CD14-positive monocyte (primary cell): Measurements from ENCODE around the gene METTL24. TPM values are rescaled to one million over a fixed set of nuclear protein-coding genes. Genes with fewer than 3 reads are reported as not detected.

Source experiments
- DNase-seq, 3 donors: peaks; one replicate each; pipeline ENCODE4 v3.0.0-alpha.2; 2011 to 2022
- H2AFZ ChIP-seq: 2 replicates; pipeline ENCODE4 v1.6.0; 2012; ENCODE audit warnings: mild to moderate bottlenecking, low read depth, low read length, inconsistent platforms; ENCODE audit not compliant: insufficient read depth, poor library complexity, severe bottlenecking
- H3K27ac ChIP-seq, 2 donors: 1 replicate in 1 of 2; 2 replicates in 1 of 2; pipeline ENCODE4 v1.5.1; 2012 to 2013; ENCODE audit warnings: low read length in 2 of 2, control low read depth in 1 of 2, inconsistent platforms in 1 of 2, low read depth in 1 of 2, mild to moderate bottlenecking in 1 of 2
- H3K27me3 ChIP-seq, 2 donors: one replicate each; pipeline versions ENCODE4 v1.6.0 to v1.6.1; 2011 to 2013; ENCODE audit warnings: low read length in 2 of 2; ENCODE audit not compliant: control insufficient read depth in 2 of 2, insufficient read depth in 2 of 2
- H3K36me3 ChIP-seq, 2 donors: replicated peaks in 1 of 2; 1 replicate in 1 of 2; 2 replicates in 1 of 2; pipeline versions ENCODE4 v1.5.1 to v1.6.1; 2012 to 2013; ENCODE audit warnings: low read length in 2 of 2, control low read depth in 1 of 2, inconsistent platforms in 1 of 2, mild to moderate bottlenecking in 1 of 2; ENCODE audit not compliant: insufficient read depth in 2 of 2, control insufficient read depth in 1 of 2
- H3K4me1 ChIP-seq, 2 donors: 1 replicate in 1 of 2; 2 replicates in 1 of 2; pipeline versions ENCODE4 v1.5.1 to v1.6.1; 2012 to 2013; ENCODE audit warnings: low read length in 2 of 2, control low read depth in 1 of 2, inconsistent platforms in 1 of 2, mild to moderate bottlenecking in 1 of 2, moderate library complexity in 1 of 2; ENCODE audit not compliant: insufficient read depth in 2 of 2, control insufficient read depth in 1 of 2
- H3K4me2 ChIP-seq: replicated peaks from 2 replicates; pipeline ENCODE3; 2012; ENCODE audit warnings: low read length, moderate library complexity, mild to moderate bottlenecking; ENCODE audit not compliant: poor library complexity, severe bottlenecking; ENCODE audit errors: extremely low read depth
- H3K4me3 ChIP-seq, 3 experiments: fragments of 200-600 bp in 1 of 3; sonication (generic) in 1 of 3; replicated peaks in 1 of 3; 1 replicate in 2 of 3; 2 replicates in 1 of 3; pipeline ENCODE4 v1.5.1; 2011 to 2013; ENCODE audit warnings: low read length in 3 of 3, mild to moderate bottlenecking in 3 of 3, control low read depth in 2 of 3, low read depth in 2 of 3, inconsistent platforms in 1 of 3, moderate library complexity in 1 of 3
- H3K79me2 ChIP-seq: 2 replicates; pipeline ENCODE4 v1.6.0; 2012; ENCODE audit warnings: mild to moderate bottlenecking, control low read depth, inconsistent platforms, low read length, moderate library complexity; ENCODE audit not compliant: insufficient read depth
- H3K9ac ChIP-seq: 2 replicates; pipeline ENCODE4 v1.6.0; 2017; ENCODE audit warnings: low read length, mild to moderate bottlenecking; ENCODE audit not compliant: insufficient read depth, poor library complexity, severe bottlenecking
- H3K9me3 ChIP-seq, 2 donors: replicated peaks in 1 of 2; 1 replicate in 1 of 2; 2 replicates in 1 of 2; pipeline versions ENCODE4 v1.5.1 to v1.6.1; 2012 to 2013; ENCODE audit warnings: low read length in 2 of 2, control low read depth in 1 of 2; ENCODE audit not compliant: control insufficient read depth in 1 of 2, insufficient read depth in 1 of 2
- H4K20me1 ChIP-seq: 2 replicates; pipeline ENCODE4 v1.6.0; 2012; ENCODE audit warnings: mild to moderate bottlenecking, low read length, control low read depth, moderate library complexity; ENCODE audit not compliant: insufficient read depth
- H3K27ac Mint-ChIP-seq, 7 donors: one replicate each; pipeline ENCODE4 v1.8.0; 2020; ENCODE audit warnings: mild to moderate bottlenecking in 7 of 7, mixed read lengths in 7 of 7, moderate library complexity in 6 of 7, inconsistent platforms in 2 of 7
- H3K27me3 Mint-ChIP-seq, 3 donors: one replicate each; pipeline ENCODE4 v1.8.0; 2021 to 2022; ENCODE audit warnings: low read depth in 3 of 3, mild to moderate bottlenecking in 3 of 3, mixed read lengths in 3 of 3, moderate library complexity in 3 of 3, inconsistent platforms in 1 of 3
- H3K36me3 Mint-ChIP-seq, 2 donors: one replicate each; pipeline ENCODE4 v1.8.0; 2020; ENCODE audit warnings: mixed read lengths in 2 of 2, inconsistent platforms in 1 of 2, mild to moderate bottlenecking in 1 of 2
- H3K4me1 Mint-ChIP-seq: one replicate; pipeline ENCODE4 v1.8.0; 2020; ENCODE audit warnings: mild to moderate bottlenecking, mixed read lengths
- H3K4me3 Mint-ChIP-seq, 2 donors: one replicate each; pipeline ENCODE4 v1.8.0; 2020; ENCODE audit warnings: mild to moderate bottlenecking in 2 of 2, mixed read lengths in 2 of 2, moderate library complexity in 1 of 2
- H3K9me3 Mint-ChIP-seq, 7 donors: one replicate each; pipeline ENCODE4 v1.8.0; 2020 to 2022; ENCODE audit warnings: mixed read lengths in 7 of 7, mild to moderate bottlenecking in 6 of 7, moderate library complexity in 6 of 7, inconsistent platforms in 2 of 7
- WGBS: methylation state at CpG from one replicate; pipeline ENCODE4 v1.1.5; 2013; ENCODE audit warnings: missing lambda C conversion rate; ENCODE audit not compliant: insufficient coverage; 5-methylcytosine and 5-hydroxymethylcytosine counted together
- intact Hi-C, 2 donors: fragments of 100-400 bp; cut with micrococcal nuclease; formaldehyde crosslinking; loops; one replicate each; pipeline versions ENCODE4 v1.15.0 to v1.15.1; 2023
- polyA plus RNA-seq, 3 donors: library from polyadenylated mRNA; depleted of rRNA in 1 of 3; unstranded in 2 of 3; stranded (reverse) in 1 of 3; fragments of 300-500 nt in 2 of 3; fragments of >200 nt in 1 of 3; fragmentation: Illumina TruSeq in 2 of 3; gene quantifications; 1 replicate in 2 of 3; 2 replicates in 1 of 3; pipeline ENCODE4 v1.2.3, GENCODE V29; 2012 to 2021
- TF ChIP-seq, protein P1 (sequence below): fragments of 200-600 bp; IDR thresholded peaks from one replicate; pipeline ENCODE4 v1.8.0; 2022; ENCODE audit warnings: antibody characterized with exemption, mild to moderate bottlenecking

Gene METTL24
- polyA plus RNA-seq, 3 donors: not detected

DNA sequence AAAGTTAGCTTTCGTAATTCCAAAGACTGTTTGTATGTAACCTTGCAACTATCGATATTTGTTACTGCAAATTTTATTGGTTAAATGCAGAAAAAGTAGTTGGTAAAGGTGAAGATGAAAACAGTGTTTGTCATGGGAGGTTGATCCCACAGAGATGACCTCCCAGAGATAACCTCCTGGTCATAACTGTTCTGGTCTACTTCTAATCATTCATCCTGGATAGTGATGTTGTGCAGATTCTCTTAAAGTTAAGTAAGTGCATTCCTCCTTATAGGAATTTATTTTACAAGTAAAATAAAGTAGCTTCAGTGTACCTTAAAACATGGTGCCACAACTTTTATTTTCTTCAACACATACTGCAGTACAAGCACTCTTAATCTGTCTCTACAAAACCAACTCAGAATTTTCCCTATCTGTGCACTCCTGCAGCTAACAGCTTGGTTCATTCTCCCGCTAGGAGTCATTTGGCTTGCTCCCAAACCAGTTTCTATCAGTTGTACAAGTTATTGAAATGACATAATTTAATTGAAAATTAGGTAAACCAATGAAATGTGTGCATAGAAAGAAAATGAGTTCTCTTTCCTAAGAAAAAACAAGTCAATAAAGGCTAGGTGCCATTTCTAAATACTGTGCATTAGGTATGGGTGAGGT, 19.2 kb downstream of the METTL24 start:
- H4K20me1 ChIP-seq: no peaks in the 10 kb centered on the region
- no peaks in the 10 kb centered on the region for H3K4me1 ChIP-seq
- 100% methylated on average over 1 of the region's 3 CpGs for WGBS
- H3K9me3 ChIP-seq: no peaks in the 10 kb centered on the region
- Mint-ChIP-seq H3K36me3 (no peaks in the 10 kb centered on the region), H3K4me1 (peaks cover 12% of the 10 kb centered on the region), H3K27me3 (peaks cover 2 to 7% (median 4%) of the 10 kb centered on the region in 3 donors), H3K4me3 (no peak overlapping the region), H3K9me3 (peaks cover 0 to 5% (median 4%) of the 10 kb centered on the region in 7 donors), H3K27ac (no peak overlapping the region)
- H3K4me2 ChIP-seq: no peak overlapping the region
- no peak overlapping the region for H2AFZ ChIP-seq
- H3K36me3 ChIP-seq: no peaks in the 10 kb centered on the region
- intact Hi-C loops: no loop called here
- H3K9ac ChIP-seq: no peak overlapping the region
- no peak overlapping the region for H3K27ac ChIP-seq
- no peak for DNase-seq
- H3K27me3 ChIP-seq: no peaks in the 10 kb centered on the region
- H3K4me3 ChIP-seq: no peak overlapping the region
- TF ChIP-seq, protein P1, sequence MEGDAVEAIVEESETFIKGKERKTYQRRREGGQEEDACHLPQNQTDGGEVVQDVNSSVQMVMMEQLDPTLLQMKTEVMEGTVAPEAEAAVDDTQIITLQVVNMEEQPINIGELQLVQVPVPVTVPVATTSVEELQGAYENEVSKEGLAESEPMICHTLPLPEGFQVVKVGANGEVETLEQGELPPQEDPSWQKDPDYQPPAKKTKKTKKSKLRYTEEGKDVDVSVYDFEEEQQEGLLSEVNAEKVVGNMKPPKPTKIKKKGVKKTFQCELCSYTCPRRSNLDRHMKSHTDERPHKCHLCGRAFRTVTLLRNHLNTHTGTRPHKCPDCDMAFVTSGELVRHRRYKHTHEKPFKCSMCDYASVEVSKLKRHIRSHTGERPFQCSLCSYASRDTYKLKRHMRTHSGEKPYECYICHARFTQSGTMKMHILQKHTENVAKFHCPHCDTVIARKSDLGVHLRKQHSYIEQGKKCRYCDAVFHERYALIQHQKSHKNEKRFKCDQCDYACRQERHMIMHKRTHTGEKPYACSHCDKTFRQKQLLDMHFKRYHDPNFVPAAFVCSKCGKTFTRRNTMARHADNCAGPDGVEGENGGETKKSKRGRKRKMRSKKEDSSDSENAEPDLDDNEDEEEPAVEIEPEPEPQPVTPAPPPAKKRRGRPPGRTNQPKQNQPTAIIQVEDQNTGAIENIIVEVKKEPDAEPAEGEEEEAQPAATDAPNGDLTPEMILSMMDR: no peak
- no peaks in the 10 kb centered on the region for H3K79me2 ChIP-seq

DNA sequence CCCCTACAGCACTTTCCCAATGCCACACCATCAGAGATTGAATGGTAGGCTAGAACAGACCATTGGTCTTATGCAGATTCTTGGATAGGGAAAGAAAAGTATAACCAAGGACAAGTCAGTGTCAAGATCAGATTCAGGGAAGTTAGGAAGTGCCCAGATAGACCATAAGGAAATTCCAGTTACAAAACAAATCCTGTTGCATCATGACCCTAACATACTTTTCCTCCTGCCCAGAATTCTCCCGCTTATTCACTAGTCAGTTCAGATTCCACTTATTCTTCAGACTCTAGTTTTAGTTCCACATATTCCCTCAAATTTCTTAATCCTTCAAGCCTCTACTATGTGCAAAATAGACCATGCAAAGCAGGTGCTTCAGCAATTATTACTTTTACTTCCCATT, 20.7 kb downstream of the METTL24 start:
- Histone ChIP-seq H3K4me1 (no peaks in the 10 kb centered on the region), H3K4me2 (no peak overlapping the region), H3K79me2 (no peaks in the 10 kb centered on the region), H3K36me3 (no peaks in the 10 kb centered on the region), H2AFZ (no peak overlapping the region), H3K27me3 (no peaks in the 10 kb centered on the region), H3K9me3 (no peaks in the 10 kb centered on the region), H3K4me3 (no peak overlapping the region), H3K9ac (no peak overlapping the region), H4K20me1 (no peaks in the 10 kb centered on the region), H3K27ac (no peak overlapping the region)
- intact Hi-C loops: no loop called here
- H3K4me3 Mint-ChIP-seq: no peak overlapping the region
- H3K36me3 Mint-ChIP-seq: no peaks in the 10 kb centered on the region
- peaks cover 12% of the 10 kb centered on the region for H3K4me1 Mint-ChIP-seq
- DNase-seq: peak in 1 of 3 donors; percentile 27
- H3K27ac Mint-ChIP-seq: no peak overlapping the region
- 9% methylated on average over 1 of the region's 1 CpG for WGBS
- TF ChIP-seq, protein P1: no peak
- peaks cover 0 to 5% (median 4%) of the 10 kb centered on the region in 7 donors for H3K9me3 Mint-ChIP-seq
- peaks cover 3 to 7% (median 4%) of the 10 kb centered on the region in 3 donors for H3K27me3 Mint-ChIP-seq
